Measurements from ENCODE around the gene BTN1A1.
"Not testable (repeated sequence)": the region's sequence is repeated elsewhere in the genome, so short reads cannot be mapped to it uniquely, and the experiment has no call there.

Gene BTN1A1

GRCh38 chr6:26538572-26538902 is 38.4 kb downstream of the BTN1A1 start:
- Histone ChIP-seq H3K27ac (ENCODE audit: low read depth, low read length, severe bottlenecking) (peak overlapping the region; percentile 90), H3K9me3 (ENCODE audit: control insufficient read depth, low read length) (no peaks in the 10 kb centered on the region), H3K4me1 (ENCODE audit: control insufficient read depth, insufficient read depth, low read length, poor library complexity, severe bottlenecking) (no peaks in the 10 kb centered on the region), H3K36me3 (ENCODE audit: control insufficient read depth, insufficient read depth, low read length) (peaks cover 23% of the 10 kb centered on the region), H3K4me3 (ENCODE audit: extremely low read depth, insufficient read depth, low read length, poor library complexity, severe bottlenecking) (peak overlapping the region; percentile 91)
- WGBS, 2 experiments (ENCODE audit: insufficient coverage in 2 of 2): 1% methylated on average over 12 to 14 of the region's 15 CpGs

GRCh38 chr6:26539071-26539615 is 39.0 kb downstream of the BTN1A1 start:
- Histone ChIP-seq H3K9me3 (ENCODE audit: control insufficient read depth, low read length) (no peaks in the 10 kb centered on the region), H3K27ac (ENCODE audit: low read depth, low read length, severe bottlenecking) (no peak overlapping the region), H3K4me1 (ENCODE audit: control insufficient read depth, insufficient read depth, low read length, poor library complexity, severe bottlenecking) (no peaks in the 10 kb centered on the region), H3K36me3 (ENCODE audit: control insufficient read depth, insufficient read depth, low read length) (peaks cover 26% of the 10 kb centered on the region), H3K4me3 (ENCODE audit: extremely low read depth, insufficient read depth, low read length, poor library complexity, severe bottlenecking) (peak overlapping the region; percentile 91)
- WGBS, 2 experiments (ENCODE audit: insufficient coverage in 2 of 2): 94 to 96% methylated on average over 4 to 10 of the region's 16 CpGs

GRCh38 chr6:26541579-26541978 is 41.5 kb downstream of the BTN1A1 start:
- Histone ChIP-seq H3K9me3 (ENCODE audit: control insufficient read depth, low read length) (no peaks in the 10 kb centered on the region), H3K4me3 (ENCODE audit: extremely low read depth, insufficient read depth, low read length, poor library complexity, severe bottlenecking) (no peak overlapping the region), H3K27ac (ENCODE audit: low read depth, low read length, severe bottlenecking) (no peak overlapping the region), H3K4me1 (ENCODE audit: control insufficient read depth, insufficient read depth, low read length, poor library complexity, severe bottlenecking) (no peaks in the 10 kb centered on the region), H3K36me3 (ENCODE audit: control insufficient read depth, insufficient read depth, low read length) (peaks cover 48% of the 10 kb centered on the region)
- 63% methylated on average over 1 of the region's 1 CpG; no CpG with 5 or more reads in 1 of the 2 experiments for WGBS, 2 experiments (ENCODE audit: insufficient coverage in 2 of 2)

GRCh38 chr6:26543953-26544352 is 43.9 kb downstream of the BTN1A1 start:
- no peaks in the 10 kb centered on the region for H3K4me1 ChIP-seq (ENCODE audit: control insufficient read depth, insufficient read depth, low read length, poor library complexity, severe bottlenecking)
- H3K36me3 ChIP-seq (ENCODE audit: control insufficient read depth, insufficient read depth, low read length): peaks cover 48% of the 10 kb centered on the region
- no peak overlapping the region for H3K27ac ChIP-seq (ENCODE audit: low read depth, low read length, severe bottlenecking)
- H3K9me3 ChIP-seq (ENCODE audit: control insufficient read depth, low read length): no peaks in the 10 kb centered on the region
- H3K4me3 ChIP-seq (ENCODE audit: extremely low read depth, insufficient read depth, low read length, poor library complexity, severe bottlenecking): no peak overlapping the region

GRCh38 chr6:26544473-26544872 is 44.4 kb downstream of the BTN1A1 start:
- H3K36me3 ChIP-seq (ENCODE audit: control insufficient read depth, insufficient read depth, low read length): peaks cover 48% of the 10 kb centered on the region
- H3K27ac ChIP-seq (ENCODE audit: low read depth, low read length, severe bottlenecking): no peak overlapping the region
- no peaks in the 10 kb centered on the region for H3K9me3 ChIP-seq (ENCODE audit: control insufficient read depth, low read length)
- H3K4me3 ChIP-seq (ENCODE audit: extremely low read depth, insufficient read depth, low read length, poor library complexity, severe bottlenecking): no peak overlapping the region
- no peaks in the 10 kb centered on the region for H3K4me1 ChIP-seq (ENCODE audit: control insufficient read depth, insufficient read depth, low read length, poor library complexity, severe bottlenecking)

GRCh38 chr6:26545627-26546026 is 45.5 kb downstream of the BTN1A1 start:
- no peaks in the 10 kb centered on the region for H3K9me3 ChIP-seq (ENCODE audit: control insufficient read depth, low read length)
- no peaks in the 10 kb centered on the region for H3K4me1 ChIP-seq (ENCODE audit: control insufficient read depth, insufficient read depth, low read length, poor library complexity, severe bottlenecking)
- 93 to 96% methylated on average over 6 of the region's 6 CpGs for WGBS, 2 experiments (ENCODE audit: insufficient coverage in 2 of 2)
- no peak overlapping the region for H3K27ac ChIP-seq (ENCODE audit: low read depth, low read length, severe bottlenecking)
- H3K36me3 ChIP-seq (ENCODE audit: control insufficient read depth, insufficient read depth, low read length): peaks cover 44% of the 10 kb centered on the region
- H3K4me3 ChIP-seq (ENCODE audit: extremely low read depth, insufficient read depth, low read length, poor library complexity, severe bottlenecking): no peak overlapping the region

GRCh38 chr6:26547363-26547762 is 47.3 kb downstream of the BTN1A1 start:
- not testable (repeated sequence) for H3K4me3 ChIP-seq (ENCODE audit: extremely low read depth, insufficient read depth, low read length, poor library complexity, severe bottlenecking)
- 89 to 98% methylated on average over 11 to 14 of the region's 18 CpGs for WGBS, 2 experiments (ENCODE audit: insufficient coverage in 2 of 2)

GRCh38 chr6:26550250-26550993 is 50.3 kb downstream of the BTN1A1 start:
- no peaks in the 10 kb centered on the region for H3K9me3 ChIP-seq (ENCODE audit: control insufficient read depth, low read length)
- peak overlapping the region; percentile 40 for H3K4me3 ChIP-seq (ENCODE audit: extremely low read depth, insufficient read depth, low read length, poor library complexity, severe bottlenecking)
- H3K4me1 ChIP-seq (ENCODE audit: control insufficient read depth, insufficient read depth, low read length, poor library complexity, severe bottlenecking): no peaks in the 10 kb centered on the region
- WGBS, 2 experiments (ENCODE audit: insufficient coverage in 2 of 2): 7 to 12% methylated on average over 15 to 30 of the region's 42 CpGs
- peaks cover 11% of the 10 kb centered on the region for H3K36me3 ChIP-seq (ENCODE audit: control insufficient read depth, insufficient read depth, low read length)
- no peak overlapping the region for H3K27ac ChIP-seq (ENCODE audit: low read depth, low read length, severe bottlenecking)

More at GRCh38 chr6:26547363-26547762, 47.3 kb downstream of the BTN1A1 start:
- not testable (repeated sequence) for H3K4me1 ChIP-seq (ENCODE audit: control insufficient read depth, insufficient read depth, low read length, poor library complexity, severe bottlenecking); H3K9me3 ChIP-seq (ENCODE audit: control insufficient read depth, low read length); H3K27ac ChIP-seq (ENCODE audit: low read depth, low read length, severe bottlenecking)
- H3K36me3 ChIP-seq (ENCODE audit: control insufficient read depth, insufficient read depth, low read length): peaks cover 30% of the 10 kb centered on the region

- Histone ChIP-seq H3K4me3 (ENCODE audit: extremely low read depth, insufficient read depth, low read length, poor library complexity, severe bottlenecking) (no peak overlapping the region), H3K36me3 (ENCODE audit: control insufficient read depth, insufficient read depth, low read length) (no peaks in the 10 kb centered on the region), H3K27ac (ENCODE audit: low read depth, low read length, severe bottlenecking) (no peak overlapping the region), H3K4me1 (ENCODE audit: control insufficient read depth, insufficient read depth, low read length, poor library complexity, severe bottlenecking) (no peaks in the 10 kb centered on the region), H3K9me3 (ENCODE audit: control insufficient read depth, low read length) (no peaks in the 10 kb centered on the region)
- 94 to 96% methylated on average over 3 to 7 of the region's 10 CpGs for WGBS, 2 experiments (ENCODE audit: insufficient coverage in 2 of 2)
These were observed 52.1 kb downstream of the BTN1A1 start for GRCh38 chr6:26552205-26552604.

- no peak overlapping the region for H3K27ac ChIP-seq (ENCODE audit: low read depth, low read length, severe bottlenecking)
- no peaks in the 10 kb centered on the region for H3K4me1 ChIP-seq (ENCODE audit: control insufficient read depth, insufficient read depth, low read length, poor library complexity, severe bottlenecking)
- peak overlapping the region; percentile 56 for H3K4me3 ChIP-seq (ENCODE audit: extremely low read depth, insufficient read depth, low read length, poor library complexity, severe bottlenecking)
- 73 to 82% methylated on average over 10 of the region's 11 CpGs for WGBS, 2 experiments (ENCODE audit: insufficient coverage in 2 of 2)
- H3K9me3 ChIP-seq (ENCODE audit: control insufficient read depth, low read length): no peaks in the 10 kb centered on the region
- H3K36me3 ChIP-seq (ENCODE audit: control insufficient read depth, insufficient read depth, low read length): no peaks in the 10 kb centered on the region
These were observed 52.6 kb downstream of the BTN1A1 start for GRCh38 chr6:26552640-26553188.

- H3K4me1 ChIP-seq (ENCODE audit: control insufficient read depth, insufficient read depth, low read length, poor library complexity, severe bottlenecking): no peaks in the 10 kb centered on the region
- H3K4me3 ChIP-seq (ENCODE audit: extremely low read depth, insufficient read depth, low read length, poor library complexity, severe bottlenecking): peak overlapping the region; percentile 56
- H3K27ac ChIP-seq (ENCODE audit: low read depth, low read length, severe bottlenecking): peak overlapping the region; percentile 62
- H3K9me3 ChIP-seq (ENCODE audit: control insufficient read depth, low read length): no peaks in the 10 kb centered on the region
- WGBS, 2 experiments (ENCODE audit: insufficient coverage in 2 of 2): 0% methylated on average over 2 to 5 of the region's 13 CpGs
- no peaks in the 10 kb centered on the region for H3K36me3 ChIP-seq (ENCODE audit: control insufficient read depth, insufficient read depth, low read length)
These were observed 53.1 kb downstream of the BTN1A1 start for GRCh38 chr6:26553264-26553634.
